Measurements from ENCODE around the gene CALML6. TPM values are rescaled to one million over a fixed set of nuclear protein-coding genes. Genes with fewer than 3 reads are reported as not detected.

The CALML6 gene
- polyA plus RNA-seq, 1 donor from 2014 or later: not detected

- H3K27me3 ChIP-seq (ENCODE audit: insufficient read depth, low read depth, low read length): no peaks in the 10 kb centered on the region
- no peak overlapping the region for H2AFZ ChIP-seq (ENCODE audit: low read depth, low read length)
- no peak overlapping the region for H3K9ac ChIP-seq (ENCODE audit: low read length)
- no peaks in the 10 kb centered on the region for H3K79me2 ChIP-seq (replicated peaks; ENCODE audit: insufficient read depth, low read length)
- no peaks in the 10 kb centered on the region for H3K36me3 ChIP-seq (ENCODE audit: insufficient read depth, low read length)
- no peak overlapping the region for H3K27ac ChIP-seq (ENCODE audit: low read length)
- no peaks in the 10 kb centered on the region for H3K9me3 ChIP-seq (ENCODE audit: low read length)
- no peak overlapping the region for H3K4me2 ChIP-seq (ENCODE audit: low read length)
- no peaks in the 10 kb centered on the region for H3F3A ChIP-seq (ENCODE audit: insufficient read depth, low read length, poor library complexity, severe bottlenecking)
- TF ChIP-seq REST (IDR thresholded peaks at IDR 0.05; ENCODE audit: borderline replicate concordance) (no peak), EZH2 (IDR thresholded peaks at IDR 0.05; ENCODE audit: borderline replicate concordance, insufficient read depth, low read length, poor library complexity, severe bottlenecking) (no peak), POLR2AphosphoS5 (IDR thresholded peaks at IDR 0.05) (no peak), EP300 (conservative IDR thresholded peaks at IDR 0.05; ENCODE audit: poor library complexity, severe bottlenecking) (no peak), CTCF (IDR thresholded peaks at IDR 0.05; ENCODE audit: poor library complexity, severe bottlenecking) (no peak), MXI1 (conservative IDR thresholded peaks at IDR 0.05; ENCODE audit: poor library complexity, severe bottlenecking) (no peak), TAF1 (IDR thresholded peaks at IDR 0.05; ENCODE audit: low read depth) (no peak), SMC3 (conservative IDR thresholded peaks at IDR 0.05; ENCODE audit: poor library complexity) (no peak)
- no peaks in the 10 kb centered on the region for H3K9me2 ChIP-seq (ENCODE audit: insufficient read depth, low read length)
- H3K4me3 ChIP-seq (ENCODE audit: low read length): no peak overlapping the region
- H4K20me1 ChIP-seq (ENCODE audit: insufficient read depth): no peaks in the 10 kb centered on the region
Measured at GRCh38 chr1:1954015-1954414, 39.0 kb downstream of the CALML6 start.

GRCh38 chr1:1954831-1955441 is 39.9 kb downstream of the CALML6 start:
- no peaks in the 10 kb centered on the region for H3K9me2 ChIP-seq (ENCODE audit: insufficient read depth, low read length)
- H2AFZ ChIP-seq (ENCODE audit: low read depth, low read length): no peak overlapping the region

More at GRCh38 chr1:1954831-1955441, 39.9 kb downstream of the CALML6 start:
- Histone ChIP-seq H3K4me2 (ENCODE audit: low read length) (no peak overlapping the region), H3K9me3 (ENCODE audit: low read length) (no peaks in the 10 kb centered on the region), H3K79me2 (replicated peaks; ENCODE audit: insufficient read depth, low read length) (no peaks in the 10 kb centered on the region), H3K36me3 (ENCODE audit: insufficient read depth, low read length) (no peaks in the 10 kb centered on the region), H3K4me3 (ENCODE audit: low read length) (no peak overlapping the region), H3K27me3 (ENCODE audit: insufficient read depth, low read depth, low read length) (no peaks in the 10 kb centered on the region), H3F3A (ENCODE audit: insufficient read depth, low read length, poor library complexity, severe bottlenecking) (no peaks in the 10 kb centered on the region), H3K27ac (ENCODE audit: low read length) (no peak overlapping the region), H4K20me1 (ENCODE audit: insufficient read depth) (no peaks in the 10 kb centered on the region), H3K9ac (ENCODE audit: low read length) (no peak overlapping the region)
- TF ChIP-seq SMC3 (conservative IDR thresholded peaks at IDR 0.05; ENCODE audit: poor library complexity) (no peak), POLR2AphosphoS5 (IDR thresholded peaks at IDR 0.05) (no peak), MXI1 (conservative IDR thresholded peaks at IDR 0.05; ENCODE audit: poor library complexity, severe bottlenecking) (no peak), TAF1 (IDR thresholded peaks at IDR 0.05; ENCODE audit: low read depth) (no peak), REST (IDR thresholded peaks at IDR 0.05; ENCODE audit: borderline replicate concordance) (no peak), EP300 (conservative IDR thresholded peaks at IDR 0.05; ENCODE audit: poor library complexity, severe bottlenecking) (no peak), EZH2 (IDR thresholded peaks at IDR 0.05; ENCODE audit: borderline replicate concordance, insufficient read depth, low read length, poor library complexity, severe bottlenecking) (no peak), CTCF (IDR thresholded peaks at IDR 0.05; ENCODE audit: poor library complexity, severe bottlenecking) (no peak), RAD21 (conservative IDR thresholded peaks at IDR 0.05) (no peak)
